KOPT-K1 (cell line): Measurements from ENCODE around the gene FMN1.
"Not testable (repeated sequence)": the region's sequence is repeated elsewhere in the genome, so short reads cannot be mapped to it uniquely, and the experiment has no call there.

Experiments used
- H3K27ac ChIP-seq: fragments of 200-600 bp; sonication (generic); 2 replicates; pipeline ENCODE4 v1.5.1; 2016; ENCODE audit warnings: antibody characterized with exemption, mild to moderate bottlenecking, low read depth, low read length; ENCODE audit not compliant: poor library complexity, severe bottlenecking
- H3K36me3 ChIP-seq: fragments of 200-600 bp; sonication (generic); 2 replicates; pipeline ENCODE4 v1.5.1; 2017; ENCODE audit warnings: antibody characterized with exemption, mild to moderate bottlenecking, low read length, moderate library complexity; ENCODE audit not compliant: insufficient read depth
- H3K9me3 ChIP-seq: fragments of 200-600 bp; sonication (generic); 2 replicates; pipeline ENCODE4 v1.5.1; 2017; ENCODE audit warnings: antibody characterized with exemption, low read length, mild to moderate bottlenecking; ENCODE audit not compliant: insufficient read depth, poor library complexity, severe bottlenecking

FMN1 gene

DNA sequence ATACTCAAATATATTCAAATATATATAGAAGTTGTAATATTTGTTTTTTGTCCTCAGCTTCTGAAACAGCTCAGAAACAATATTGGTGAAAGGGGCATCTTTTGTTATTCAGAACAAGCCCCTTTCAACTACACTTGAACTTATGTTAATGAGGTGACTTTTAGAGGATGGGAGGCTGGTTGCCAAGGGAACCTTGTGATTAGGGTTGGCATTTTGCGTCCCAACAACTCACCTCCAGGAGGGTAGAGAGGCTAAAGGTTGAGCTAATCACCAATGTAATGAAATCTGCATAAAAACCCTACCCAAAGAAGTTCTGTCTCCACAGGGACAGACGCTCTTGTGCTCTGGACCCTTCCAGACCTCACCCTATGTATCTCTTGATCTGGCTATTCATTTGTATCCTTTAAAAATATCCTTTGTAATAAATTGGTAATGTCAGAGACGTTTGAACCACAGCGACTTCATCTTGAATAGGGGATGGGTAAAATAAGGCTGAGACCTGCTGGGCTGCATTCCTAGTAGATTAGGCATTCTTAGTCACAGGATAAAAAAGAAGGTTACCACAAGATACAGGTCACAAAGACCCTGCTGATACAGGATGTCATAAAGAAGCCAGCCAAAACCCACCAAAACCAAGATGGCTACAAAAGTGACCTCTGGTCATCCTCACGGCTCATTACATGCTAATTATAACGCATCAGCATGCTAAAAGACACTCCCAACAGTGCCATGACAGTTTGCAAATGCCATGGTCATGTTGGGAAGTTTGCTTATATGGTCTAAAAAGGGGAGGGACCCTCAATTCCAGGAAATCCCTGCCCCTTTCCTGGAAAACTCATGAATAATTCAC lies 111.1 kb downstream of the FMN1 start:
- no peak overlapping the region for H3K27ac ChIP-seq
- no peaks in the 10 kb centered on the region for H3K9me3 ChIP-seq
- H3K36me3 ChIP-seq, result no peaks in the 10 kb centered on the region

DNA sequence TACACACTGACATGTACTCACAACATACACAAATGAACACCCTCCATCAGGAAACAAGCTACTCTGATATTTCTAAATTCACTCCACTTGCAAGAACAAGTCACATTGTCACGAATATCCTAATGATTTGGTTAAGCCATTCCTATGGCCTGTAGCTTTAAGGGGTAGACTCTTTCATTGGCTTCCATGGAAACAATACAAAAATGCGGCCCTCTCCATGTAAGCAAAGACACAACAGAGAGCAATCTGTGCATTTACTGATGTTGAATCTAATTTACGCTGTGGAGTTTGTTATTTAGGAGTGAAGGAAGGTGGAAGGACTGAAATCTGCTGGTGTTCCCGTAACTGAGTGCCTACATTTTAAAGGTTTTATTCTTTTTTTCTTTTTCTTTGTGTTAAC lies 114.5 kb downstream of the FMN1 start:
- H3K36me3 ChIP-seq, result no peaks in the 10 kb centered on the region
- no peak overlapping the region for H3K27ac ChIP-seq
- no peaks in the 10 kb centered on the region for H3K9me3 ChIP-seq

DNA sequence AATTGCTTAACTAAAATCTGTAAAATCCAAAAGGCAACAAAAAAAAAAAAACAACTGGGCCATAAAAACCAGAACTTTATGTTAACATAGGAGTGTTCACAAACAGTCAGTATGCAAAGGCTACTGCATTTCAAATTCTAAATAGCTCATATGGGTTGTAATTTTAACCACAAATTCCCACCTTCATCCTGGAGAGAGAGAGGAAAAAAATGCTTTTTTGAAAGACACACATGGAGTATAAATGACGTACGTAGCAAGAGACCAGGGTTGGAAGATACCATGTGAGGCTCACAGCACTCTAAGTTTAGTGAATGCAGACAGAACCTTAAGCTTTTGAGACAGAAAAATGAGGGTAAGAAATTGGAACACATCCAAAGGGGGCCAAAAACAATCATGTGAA lies 115.9 kb downstream of the FMN1 start:
- H3K36me3 ChIP-seq, result no peaks in the 10 kb centered on the region
- no peaks in the 10 kb centered on the region for H3K9me3 ChIP-seq
- no peak overlapping the region for H3K27ac ChIP-seq

- Histone ChIP-seq H3K36me3 (no peaks in the 10 kb centered on the region), H3K9me3 (no peaks in the 10 kb centered on the region), H3K27ac (no peak overlapping the region)
Measured at GRCh38 chr15:33076937-33077336, 117.6 kb downstream of the FMN1 start.

DNA sequence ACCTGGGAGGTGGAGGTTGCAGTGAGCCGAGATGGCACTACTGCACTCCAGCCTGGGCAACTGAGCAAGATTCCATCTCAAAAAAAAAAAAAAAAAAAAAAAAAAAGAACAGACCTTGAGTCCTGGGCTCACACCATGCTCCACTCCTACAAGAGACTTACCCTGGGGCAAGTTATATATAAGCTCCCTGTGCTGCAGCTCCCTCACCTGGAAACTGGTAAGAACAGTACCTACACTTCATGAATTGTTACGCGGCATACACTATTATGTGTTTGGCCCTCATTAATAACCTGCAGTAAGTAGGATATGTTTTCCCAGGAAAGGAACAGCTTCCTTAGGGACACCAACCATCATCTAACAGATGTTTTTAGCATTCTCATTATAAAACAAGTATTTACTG lies 119.6 kb downstream of the FMN1 start:
- Histone ChIP-seq H3K27ac (no peak overlapping the region), H3K36me3 (no peaks in the 10 kb centered on the region), H3K9me3 (no peaks in the 10 kb centered on the region)

GRCh38 chr15:33074212-33074611 lies 120.3 kb downstream of the FMN1 start:
- Histone ChIP-seq H3K36me3 (no peaks in the 10 kb centered on the region), H3K27ac (no peak overlapping the region), H3K9me3 (no peaks in the 10 kb centered on the region)

DNA sequence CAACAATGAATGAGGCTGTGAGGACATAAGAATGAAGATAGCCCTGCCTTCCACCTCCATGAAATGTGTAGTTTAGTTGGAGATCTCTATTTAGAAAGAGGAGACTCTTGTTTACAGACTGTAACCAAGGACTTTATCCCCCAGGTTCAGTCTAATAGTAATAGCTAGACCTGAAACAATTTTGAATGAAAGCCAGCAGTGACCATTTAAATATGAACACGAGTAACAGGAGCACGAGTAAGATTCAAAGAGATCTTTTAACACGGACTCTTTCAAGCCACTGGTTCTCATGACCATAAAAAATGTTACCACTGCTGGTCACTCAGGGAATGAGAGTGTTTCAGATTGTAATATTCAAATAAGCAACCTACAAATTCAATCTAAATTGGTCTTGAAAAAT lies 123.1 kb downstream of the FMN1 start:
- no peaks in the 10 kb centered on the region for H3K36me3 ChIP-seq
- H3K9me3 ChIP-seq, result no peaks in the 10 kb centered on the region

GRCh38 chr15:33069903-33070302 lies 124.6 kb downstream of the FMN1 start:
- not testable (repeated sequence) for H3K36me3 ChIP-seq, H3K27ac ChIP-seq, H3K9me3 ChIP-seq

More for the DNA sequence above, 123.1 kb downstream of the FMN1 start:
- H3K27ac ChIP-seq, result no peak overlapping the region

DNA sequence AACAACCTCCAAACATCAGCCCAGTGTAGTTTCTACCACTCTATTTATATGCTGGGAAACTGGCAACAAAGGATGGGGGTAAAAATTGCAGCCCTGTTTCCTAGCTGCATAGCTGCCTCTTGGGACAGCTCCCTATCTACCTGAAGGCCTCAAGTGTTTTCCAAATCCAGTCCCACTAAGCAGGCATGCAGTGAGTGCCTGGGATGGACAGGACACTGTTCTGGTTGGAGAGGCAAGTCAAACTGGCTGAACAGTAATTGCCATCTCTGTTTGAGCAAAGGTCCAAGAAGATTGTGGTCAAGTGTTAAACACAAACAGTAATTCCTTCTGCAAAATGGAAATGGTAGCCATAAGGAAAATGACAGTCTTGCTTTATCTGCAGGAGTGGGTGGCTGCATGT lies 125.4 kb downstream of the FMN1 start:
- no peaks in the 10 kb centered on the region for H3K9me3 ChIP-seq
- H3K36me3 ChIP-seq, result no peaks in the 10 kb centered on the region
- H3K27ac ChIP-seq, result no peak overlapping the region

DNA sequence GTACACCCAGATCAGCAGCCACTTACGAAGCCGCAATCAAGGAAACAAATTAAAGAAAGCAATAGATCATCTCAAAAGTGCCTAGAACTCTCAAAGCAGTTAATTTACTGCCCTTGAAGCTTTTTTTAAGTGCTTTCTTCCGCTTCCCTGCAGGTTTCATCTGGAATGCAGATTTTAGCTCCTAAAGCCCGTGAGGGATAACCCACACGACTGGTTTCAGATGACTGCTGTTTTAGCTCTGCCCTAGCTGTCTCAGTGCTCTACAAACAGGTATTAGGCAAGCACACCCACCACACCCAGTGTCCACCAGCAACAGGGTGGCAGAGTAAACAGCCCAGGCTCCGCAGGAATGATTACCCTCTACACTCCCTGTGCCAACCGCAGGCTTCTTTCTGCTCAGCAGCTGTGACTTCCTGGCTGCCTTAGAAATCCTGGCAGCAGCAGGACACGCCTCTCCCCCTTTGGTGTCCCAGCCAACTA lies 126.0 kb downstream of the FMN1 start:
- Histone ChIP-seq H3K9me3 (no peaks in the 10 kb centered on the region), H3K36me3 (no peaks in the 10 kb centered on the region), H3K27ac (no peak overlapping the region)

DNA sequence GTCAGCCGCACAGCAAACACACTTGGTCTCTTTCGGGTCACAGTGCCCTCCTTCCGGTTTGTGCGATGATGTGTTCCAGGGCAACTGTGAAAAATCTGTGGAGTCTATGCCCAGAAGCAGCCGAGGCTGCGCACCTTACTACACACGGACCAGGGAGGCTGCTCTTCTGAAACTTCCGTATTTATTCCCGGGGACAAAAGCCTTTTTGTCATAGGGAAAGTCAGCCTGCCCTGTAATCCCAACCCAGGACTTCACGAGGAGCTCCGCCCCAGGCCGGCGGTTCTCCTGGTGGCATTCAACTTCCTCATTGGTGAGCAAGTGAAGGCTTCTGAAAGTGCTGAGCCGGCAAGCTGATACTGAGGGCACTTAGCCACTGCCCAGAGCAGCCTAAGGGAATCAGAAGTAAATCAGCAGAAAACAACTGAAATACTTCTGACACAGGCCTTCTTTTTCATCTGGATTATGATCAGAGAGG lies 126.5 kb downstream of the FMN1 start:
- no peaks in the 10 kb centered on the region for H3K36me3 ChIP-seq
- no peak overlapping the region for H3K27ac ChIP-seq
- no peaks in the 10 kb centered on the region for H3K9me3 ChIP-seq

- Histone ChIP-seq H3K9me3 (no peaks in the 10 kb centered on the region), H3K36me3 (no peaks in the 10 kb centered on the region), H3K27ac (no peak overlapping the region)
Measured at GRCh38 chr15:33067456-33067855, 127.1 kb downstream of the FMN1 start.

GRCh38 chr15:33066584-33066983 lies 127.9 kb downstream of the FMN1 start:
- no peaks in the 10 kb centered on the region for H3K9me3 ChIP-seq

GRCh38 chr15:33064878-33065277 lies 129.6 kb downstream of the FMN1 start:
- Histone ChIP-seq H3K9me3 (no peaks in the 10 kb centered on the region), H3K36me3 (no peaks in the 10 kb centered on the region), H3K27ac (no peak overlapping the region)

More at GRCh38 chr15:33066584-33066983, 127.9 kb downstream of the FMN1 start:
- H3K27ac ChIP-seq, result no peak overlapping the region
- no peaks in the 10 kb centered on the region for H3K36me3 ChIP-seq

DNA sequence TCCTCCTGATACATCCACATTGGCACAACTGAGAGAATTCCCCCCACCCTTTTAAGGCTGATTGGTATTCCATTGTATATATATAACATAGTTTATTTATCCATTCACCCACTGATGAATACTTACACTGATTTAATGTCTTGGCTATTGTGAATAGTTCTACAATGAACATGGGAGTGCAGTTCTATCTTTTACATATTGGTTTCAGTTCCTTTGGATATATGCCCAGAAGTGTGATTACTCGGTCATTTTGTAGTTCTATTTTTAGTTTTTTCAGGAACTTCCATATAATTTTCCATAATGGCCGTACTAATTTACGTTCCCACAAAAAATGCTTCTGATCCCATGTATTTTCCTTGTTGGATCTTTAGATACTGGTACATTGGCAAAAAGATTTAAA lies 135.3 kb downstream of the FMN1 start:
- Histone ChIP-seq H3K36me3 (no peaks in the 10 kb centered on the region), H3K27ac (no peak overlapping the region), H3K9me3 (no peaks in the 10 kb centered on the region)

GRCh38 chr15:33057845-33058244 lies 136.7 kb downstream of the FMN1 start:
- Histone ChIP-seq H3K27ac (no peak overlapping the region), H3K36me3 (no peaks in the 10 kb centered on the region), H3K9me3 (no peaks in the 10 kb centered on the region)
